OCI-LY1 (cell line): ENCODE data around the gene AKT1.

Experiments
- H2AFZ ChIP-seq: fragments of 200-600 bp; sonication (generic), shearing (Covaris generic); 2 replicates; pipeline ENCODE4 v1.6.0; 2014; ENCODE audit warnings: antibody characterized with exemption, mild to moderate bottlenecking, low read length
- H3F3A ChIP-seq: fragments of 200-600 bp; sonication (generic), shearing (Covaris generic); 2 replicates; pipeline ENCODE4 v1.6.0; 2014; ENCODE audit warnings: mild to moderate bottlenecking, antibody characterized with exemption, low read length, moderate library complexity; ENCODE audit not compliant: insufficient read depth
- H3K27ac ChIP-seq: fragments of 200-600 bp; sonication (generic); 2 replicates; pipeline ENCODE4 v1.5.1; 2014; ENCODE audit warnings: low read length, mixed run types, mild to moderate bottlenecking, low read depth; ENCODE audit not compliant: poor library complexity, severe bottlenecking
- H3K27me3 ChIP-seq: fragments of 200-600 bp; sonication (generic); 2 replicates; pipeline ENCODE4 v1.6.0; 2014; ENCODE audit warnings: antibody characterized with exemption, mild to moderate bottlenecking, low read length, moderate library complexity; ENCODE audit not compliant: insufficient read depth
- H3K36me3 ChIP-seq: fragments of 200-600 bp; sonication (generic); 2 replicates; pipeline ENCODE4 v1.6.1; 2014; ENCODE audit warnings: mild to moderate bottlenecking, antibody characterized with exemption, low read length, moderate library complexity, mixed read lengths; ENCODE audit not compliant: insufficient read depth
- H3K4me1 ChIP-seq: fragments of 200-600 bp; sonication (generic); 2 replicates; pipeline ENCODE4 v1.5.1; 2014; ENCODE audit warnings: mild to moderate bottlenecking, low read length, moderate library complexity; ENCODE audit not compliant: insufficient read depth, severe bottlenecking
- H3K4me2 ChIP-seq: fragments of 200-600 bp; sonication (generic), shearing (Covaris generic); 2 replicates; pipeline ENCODE4 v1.6.1; 2014; ENCODE audit warnings: low read length
- H3K4me3 ChIP-seq: fragments of 200-600 bp; sonication (generic); 2 replicates; pipeline ENCODE4 v1.5.1; 2014; ENCODE audit warnings: low read length, low read depth, mild to moderate bottlenecking, mixed read lengths; ENCODE audit not compliant: poor library complexity, severe bottlenecking
- H3K79me2 ChIP-seq: fragments of 200-600 bp; shearing (Covaris generic); 2 replicates; pipeline ENCODE4 v1.6.1; 2016; ENCODE audit warnings: mixed run types, low read length, mixed read lengths; ENCODE audit not compliant: insufficient read depth
- H3K9ac ChIP-seq: fragments of 200-600 bp; sonication (generic), shearing (Covaris generic); 2 replicates; pipeline ENCODE4 v1.6.1; 2014; ENCODE audit warnings: mild to moderate bottlenecking, low read length, mixed read lengths
- H3K9me2 ChIP-seq: fragments of 200-600 bp; sonication (generic), shearing (Covaris generic); 2 replicates; pipeline ENCODE4 v1.6.1; 2014; ENCODE audit warnings: low read depth, mild to moderate bottlenecking, low read length, mixed read lengths
- H3K9me3 ChIP-seq: fragments of 200-600 bp; shearing (Covaris generic); 2 replicates; pipeline ENCODE4 v1.6.1; 2014; ENCODE audit warnings: low read length, mixed read lengths
- H4K20me1 ChIP-seq: fragments of 200-600 bp; sonication (generic), shearing (Covaris generic); 2 replicates; pipeline ENCODE4 v1.6.0; 2016; ENCODE audit warnings: mild to moderate bottlenecking, low read length; ENCODE audit not compliant: insufficient read depth
- EZH2 ChIP-seq: fragments of 200-600 bp; sonication (generic), shearing (Covaris generic); IDR thresholded peaks from 2 replicates; pipeline ENCODE4 v1.8.0; 2017; ENCODE audit warnings: borderline replicate concordance, mixed run types, mild to moderate bottlenecking, antibody characterized with exemption, low read length, moderate library complexity, mixed read lengths
- TF ChIP-seq, protein P1 (sequence below): fragments of 200-600 bp; sonication (generic), shearing (Covaris generic); IDR thresholded peaks from 2 replicates; pipeline ENCODE4 v1.5.1; 2017; ENCODE audit warnings: mild to moderate bottlenecking, antibody characterized with exemption, low read length, moderate library complexity, mixed read lengths

AKT1 gene

DNA sequence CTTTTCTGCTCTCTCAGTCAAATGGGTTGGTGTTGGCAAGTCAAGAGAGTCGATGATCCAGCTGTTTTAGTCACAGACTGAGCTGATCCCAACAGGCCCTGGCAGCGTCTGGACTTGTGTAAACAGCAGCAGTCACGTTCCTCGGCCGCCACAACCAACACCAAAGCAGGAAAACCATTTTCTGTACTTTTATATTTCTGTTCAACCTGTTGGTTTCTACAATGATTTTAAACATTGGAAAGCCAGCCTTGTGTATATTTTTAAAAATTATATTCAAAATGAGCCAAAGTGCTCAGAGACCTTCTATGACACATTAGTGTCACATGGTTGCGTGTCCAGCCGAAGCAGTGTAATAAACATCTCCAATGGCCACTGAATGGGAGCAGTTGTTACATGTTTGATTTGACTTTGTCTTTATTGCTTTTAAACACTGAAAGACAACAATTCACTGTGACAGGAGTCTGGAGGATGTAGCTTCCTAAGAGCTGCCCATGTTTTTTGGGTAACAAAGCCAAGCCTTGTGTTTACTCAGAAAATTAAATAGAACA, 48.5 kb downstream of the AKT1 start:
- H3K9me2 ChIP-seq = no peaks in the 10 kb centered on the region
- no peak overlapping the region for H3K9ac ChIP-seq
- peaks cover 12% of the 10 kb centered on the region; the same call in 1 of the 2 replicates for H3K27me3 ChIP-seq
- no peak for TF ChIP-seq EZH2
- TF ChIP-seq, protein P1, sequence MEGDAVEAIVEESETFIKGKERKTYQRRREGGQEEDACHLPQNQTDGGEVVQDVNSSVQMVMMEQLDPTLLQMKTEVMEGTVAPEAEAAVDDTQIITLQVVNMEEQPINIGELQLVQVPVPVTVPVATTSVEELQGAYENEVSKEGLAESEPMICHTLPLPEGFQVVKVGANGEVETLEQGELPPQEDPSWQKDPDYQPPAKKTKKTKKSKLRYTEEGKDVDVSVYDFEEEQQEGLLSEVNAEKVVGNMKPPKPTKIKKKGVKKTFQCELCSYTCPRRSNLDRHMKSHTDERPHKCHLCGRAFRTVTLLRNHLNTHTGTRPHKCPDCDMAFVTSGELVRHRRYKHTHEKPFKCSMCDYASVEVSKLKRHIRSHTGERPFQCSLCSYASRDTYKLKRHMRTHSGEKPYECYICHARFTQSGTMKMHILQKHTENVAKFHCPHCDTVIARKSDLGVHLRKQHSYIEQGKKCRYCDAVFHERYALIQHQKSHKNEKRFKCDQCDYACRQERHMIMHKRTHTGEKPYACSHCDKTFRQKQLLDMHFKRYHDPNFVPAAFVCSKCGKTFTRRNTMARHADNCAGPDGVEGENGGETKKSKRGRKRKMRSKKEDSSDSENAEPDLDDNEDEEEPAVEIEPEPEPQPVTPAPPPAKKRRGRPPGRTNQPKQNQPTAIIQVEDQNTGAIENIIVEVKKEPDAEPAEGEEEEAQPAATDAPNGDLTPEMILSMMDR = no peak
- no peak overlapping the region for H3K27ac ChIP-seq
- no peak overlapping the region for H2AFZ ChIP-seq
- no peak overlapping the region for H3K4me3 ChIP-seq
- no peaks in the 10 kb centered on the region for H3F3A ChIP-seq
- H3K4me1 ChIP-seq = peaks cover 2% of the 10 kb centered on the region
- no peak overlapping the region for H3K4me2 ChIP-seq
- no peaks in the 10 kb centered on the region for H3K79me2 ChIP-seq
- no peaks in the 10 kb centered on the region for H4K20me1 ChIP-seq
- no peaks in the 10 kb centered on the region; the same call in 1 of the 2 replicates for H3K36me3 ChIP-seq
- H3K9me3 ChIP-seq = peaks cover 7% of the 10 kb centered on the region; the same call in 1 of the 2 replicates

DNA sequence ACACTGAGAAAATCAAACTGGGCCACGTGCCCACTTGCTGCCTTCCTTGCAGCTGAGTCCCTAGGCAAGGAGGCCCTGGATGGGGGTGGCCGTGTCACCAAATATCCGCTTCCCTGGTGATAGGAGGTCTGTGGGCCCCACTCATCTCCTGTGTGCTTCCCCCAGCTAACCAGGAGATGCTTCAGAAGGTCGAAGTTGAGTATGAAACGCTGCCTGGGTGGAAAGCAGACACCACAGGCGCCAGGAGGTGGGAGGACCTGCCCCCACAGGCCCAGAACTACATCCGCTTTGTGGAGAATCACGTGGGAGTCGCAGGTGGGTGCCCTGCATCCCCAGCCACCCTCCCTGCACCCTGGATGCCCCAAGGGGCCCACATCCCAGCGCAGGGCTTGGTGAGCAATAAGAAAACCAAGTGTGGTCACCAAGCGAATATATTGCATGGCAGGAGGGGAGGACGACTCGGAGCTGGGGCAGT, 49.4 kb downstream of the AKT1 start:
- H3K36me3 ChIP-seq = no peaks in the 10 kb centered on the region; the same call in 1 of the 2 replicates
- H3K27me3 ChIP-seq = peaks cover 13% of the 10 kb centered on the region; the same call in 1 of the 2 replicates
- no peak overlapping the region for H2AFZ ChIP-seq
- no peaks in the 10 kb centered on the region for H3K79me2 ChIP-seq
- H3K9me2 ChIP-seq = no peaks in the 10 kb centered on the region
- H3K27ac ChIP-seq = no peak overlapping the region
- TF ChIP-seq, protein P1 = no peak
- no peak for TF ChIP-seq EZH2
- H3K9ac ChIP-seq = no peak overlapping the region
- no peak overlapping the region for H3K4me3 ChIP-seq
- no peak overlapping the region for H3K4me2 ChIP-seq
- H3K4me1 ChIP-seq = no peaks in the 10 kb centered on the region
- H4K20me1 ChIP-seq = no peaks in the 10 kb centered on the region
- H3F3A ChIP-seq = no peaks in the 10 kb centered on the region
- H3K9me3 ChIP-seq = peaks cover 7% of the 10 kb centered on the region; the same call in 1 of the 2 replicates

DNA sequence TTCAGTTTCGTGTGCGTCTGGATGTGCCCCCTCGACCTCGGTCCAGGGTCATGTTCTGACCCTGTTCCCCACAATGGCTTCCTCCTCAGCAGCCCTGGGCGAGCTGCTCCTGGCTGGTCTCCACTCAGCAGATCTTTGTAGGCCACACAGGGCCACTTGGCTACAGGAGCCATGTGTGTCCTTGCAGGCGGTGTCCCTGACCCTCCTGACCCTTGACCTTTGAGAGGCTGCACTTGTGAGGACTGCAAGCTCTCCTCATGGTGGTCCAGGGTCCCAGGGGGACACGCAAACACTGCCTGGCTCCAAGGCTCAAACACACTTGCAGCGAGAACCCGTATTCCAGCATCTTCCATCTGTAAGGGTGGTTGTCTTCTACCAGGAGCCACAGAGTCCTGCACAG, 50.1 kb downstream of the AKT1 start:
- Histone ChIP-seq H3K27ac (no peak overlapping the region), H3K9ac (no peak overlapping the region), H3K4me2 (no peak overlapping the region), H3K79me2 (no peaks in the 10 kb centered on the region), H3K9me3 (peaks cover 7% of the 10 kb centered on the region; the same call in 1 of the 2 replicates), H3K9me2 (no peaks in the 10 kb centered on the region), H4K20me1 (no peaks in the 10 kb centered on the region), H3K4me1 (no peaks in the 10 kb centered on the region), H2AFZ (no peak overlapping the region), H3K27me3 (peaks cover 19% of the 10 kb centered on the region; the same call in 1 of the 2 replicates), H3F3A (no peaks in the 10 kb centered on the region), H3K4me3 (no peak overlapping the region), H3K36me3 (no peaks in the 10 kb centered on the region; the same call in 1 of the 2 replicates)
- TF ChIP-seq, protein P1 = no peak
- no peak for TF ChIP-seq EZH2
